ENCODE data around the gene IL18R1. TPM values are rescaled to one million over a fixed set of nuclear protein-coding genes. Genes with fewer than 3 reads are reported as not detected.
A peak's percentile ranks its signal among the peaks of the same experiment; 100 is the strongest.

IL18R1 gene
- total RNA-seq, 2 experiments from 2014 or later, result 17.1 to 18.4 TPM

DNA sequence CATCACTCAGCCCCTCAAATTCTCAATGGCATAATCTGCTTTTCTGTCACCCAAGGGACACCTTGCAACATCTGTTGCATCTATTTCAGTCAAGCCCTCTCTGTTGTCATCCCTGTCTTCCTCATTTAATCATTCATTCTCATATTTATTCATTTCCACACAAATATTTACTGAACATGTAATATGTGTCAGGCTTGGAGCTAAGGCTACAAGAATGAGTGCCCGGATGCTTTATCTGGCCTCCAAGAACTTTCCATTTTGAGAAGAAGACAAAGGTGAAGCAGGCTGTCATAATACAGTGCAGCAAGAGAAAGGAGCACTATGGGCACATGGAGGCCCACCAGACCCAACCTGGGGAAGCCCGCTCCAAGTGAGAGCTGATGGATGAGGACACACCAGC lies 83.0 kb downstream of the IL18R1 start:
- intact Hi-C loops (cut with micrococcal nuclease), result loop anchor here (5.0 to 10.0 kb wide), 2 partner anchors 536 to 704 kb away; no protein-coding TSS in a partner anchor
- Mint-ChIP-seq H3K9me3 (no peaks in the 10 kb centered on the region), H3K36me3 (ENCODE audit: low read depth) (peaks cover 7% of the 10 kb centered on the region), H3K4me3 (no peak overlapping the region), H3K27ac (no peak overlapping the region), H3K4me1 (ENCODE audit: low read depth) (peaks cover 32% of the 10 kb centered on the region), H3K27me3 (ENCODE audit: low read depth) (no peaks in the 10 kb centered on the region)
- DNase-seq, result no peak
- CTCF ChIA-PET, result interaction anchor here (0.6 to 1.8 kb wide), 5 partner anchors 18 to 555 kb away, joined by 3 read pairs; no protein-coding TSS in a partner anchor

DNA sequence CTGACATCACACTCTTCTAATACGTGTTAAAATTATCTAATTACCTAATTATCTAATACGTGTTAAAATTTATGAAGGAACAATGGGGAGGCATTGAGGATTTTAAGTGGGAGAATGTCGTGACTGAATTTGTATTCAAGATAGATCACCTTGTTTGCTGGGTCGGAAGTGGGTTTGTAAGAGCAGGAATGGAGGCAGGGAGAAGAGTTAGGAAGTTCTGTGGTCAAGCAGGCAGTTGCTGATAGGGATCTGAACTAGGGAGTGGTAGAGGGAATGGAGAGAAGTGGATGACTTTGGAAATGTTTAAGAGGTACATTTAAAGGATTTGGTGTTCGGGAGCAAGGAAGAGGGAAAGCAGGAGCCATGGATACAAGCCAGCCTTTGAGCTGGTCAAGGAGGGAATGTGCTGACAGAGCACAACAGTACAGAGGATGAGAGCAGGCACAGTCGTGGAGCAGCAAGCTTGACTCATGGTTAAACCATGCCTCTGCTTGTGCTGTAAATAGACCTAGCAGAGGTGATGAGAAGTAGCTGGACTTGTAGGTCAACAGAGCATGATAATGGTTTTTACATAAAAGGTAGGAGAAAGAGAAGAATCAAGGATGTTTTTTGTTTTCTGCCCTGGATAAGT lies 83.6 kb downstream of the IL18R1 start:
- no peak for DNase-seq
- no peaks in the 10 kb centered on the region for H3K9me3 Mint-ChIP-seq
- H3K4me3 Mint-ChIP-seq, result no peak overlapping the region
- intact Hi-C loops (cut with micrococcal nuclease), result loop anchor here (5.0 to 10.0 kb wide), 2 partner anchors 537 to 704 kb away; no protein-coding TSS in a partner anchor
- CTCF ChIA-PET, result interaction anchor here (1.0 to 1.8 kb wide), 5 partner anchors 18 to 556 kb away, joined by 3 read pairs; no protein-coding TSS in a partner anchor
- H3K4me1 Mint-ChIP-seq (ENCODE audit: low read depth), result peaks cover 32% of the 10 kb centered on the region
- peaks cover 7% of the 10 kb centered on the region for H3K36me3 Mint-ChIP-seq (ENCODE audit: low read depth)
- no peaks in the 10 kb centered on the region for H3K27me3 Mint-ChIP-seq (ENCODE audit: low read depth)
- H3K27ac Mint-ChIP-seq, result no peak overlapping the region

- intact Hi-C loops (cut with micrococcal nuclease), result loop anchor here (1.0 to 10.0 kb wide), 6 partner anchors 87 to 1028 kb away; no protein-coding TSS in a partner anchor
- no peak overlapping the region for H3K4me3 Mint-ChIP-seq
- H3K4me1 Mint-ChIP-seq (ENCODE audit: low read depth), result peaks cover 10% of the 10 kb centered on the region
- H3K36me3 Mint-ChIP-seq (ENCODE audit: low read depth), result peaks cover 3% of the 10 kb centered on the region
- CTCF ChIA-PET, result interaction anchor here (0.6 to 4.4 kb wide), 40 partner anchors 8 to 560 kb away, joined by 3 to 49 read pairs (median 5); partner anchors contain the start of genes IL18R1, IL18RAP and SLC9A4
- peak; percentile 74 for DNase-seq
- H3K27me3 Mint-ChIP-seq (ENCODE audit: low read depth), result no peaks in the 10 kb centered on the region
- H3K9me3 Mint-ChIP-seq, result no peaks in the 10 kb centered on the region
- H3K27ac Mint-ChIP-seq, result peak overlapping the region; percentile 34
Measured at GRCh38 chr2:102442967-102443828, 87.6 kb downstream of the IL18R1 start.

- no peak for DNase-seq
- intact Hi-C loops (cut with micrococcal nuclease), result loop anchor here (10.0 kb wide), 1 partner anchor 1029 kb away; no protein-coding TSS in a partner anchor
- Mint-ChIP-seq H3K4me1 (ENCODE audit: low read depth) (peaks cover 10% of the 10 kb centered on the region), H3K27ac (no peak overlapping the region), H3K36me3 (ENCODE audit: low read depth) (peaks cover 3% of the 10 kb centered on the region), H3K9me3 (no peaks in the 10 kb centered on the region), H3K27me3 (ENCODE audit: low read depth) (no peaks in the 10 kb centered on the region), H3K4me3 (no peak overlapping the region)
- CTCF ChIA-PET, result interaction anchor here (0.8 to 4.4 kb wide), 19 partner anchors 9 to 561 kb away, joined by 3 to 49 read pairs (median 8); partner anchors contain the start of genes IL18R1 and SLC9A4
Measured at GRCh38 chr2:102444233-102444632, 88.6 kb downstream of the IL18R1 start.

DNA sequence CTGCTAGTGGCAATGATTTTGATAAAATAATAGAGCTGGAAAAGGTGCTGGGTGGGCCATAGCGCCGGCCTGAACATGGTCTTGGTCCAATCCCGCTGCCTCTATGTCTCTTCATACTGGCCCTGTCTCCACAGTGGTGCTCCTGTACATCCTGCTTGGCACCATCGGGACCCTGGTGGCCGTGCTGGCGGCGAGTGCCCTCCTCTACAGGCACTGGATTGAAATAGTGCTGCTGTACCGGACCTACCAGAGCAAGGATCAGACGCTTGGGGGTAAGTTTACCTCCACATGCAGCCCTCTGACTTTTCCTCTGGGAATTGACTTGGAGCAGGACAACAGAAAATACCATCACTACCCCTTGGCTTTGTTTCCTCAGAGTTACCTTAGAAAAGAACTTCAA lies 91.3 kb downstream of the IL18R1 start:
- Mint-ChIP-seq H3K4me1 (ENCODE audit: low read depth) (peaks cover 7% of the 10 kb centered on the region), H3K36me3 (ENCODE audit: low read depth) (peaks cover 6% of the 10 kb centered on the region), H3K27me3 (ENCODE audit: low read depth) (no peaks in the 10 kb centered on the region), H3K9me3 (no peaks in the 10 kb centered on the region), H3K4me3 (no peak overlapping the region), H3K27ac (no peak overlapping the region)
- intact Hi-C loops (cut with micrococcal nuclease), result loop anchor here (10.0 kb wide), 1 partner anchor 1032 kb away; no protein-coding TSS in a partner anchor
- no peak for DNase-seq
- CTCF ChIA-PET, result interaction anchor here (0.6 to 6.1 kb wide), 5 partner anchors 145 to 413 kb away, joined by 3 to 42 read pairs (median 14); no protein-coding TSS in a partner anchor

Small RNAs within 50 kb of the gene (microRNA-seq; reads per million reads assigned to microRNA genes)
- 45.0 reads per million, percentile 49 among the genes with 10 or more reads in this experiment for gene MIR4772 (ENCODE audit: borderline microRNAs expressed, borderline replicate concordance)

Other genes starting within 250 kb of the IL18R1 start
- 1 to 10 TPM; 5.7 to 6.7 TPM for gene IL1R1, start 213.1 kb upstream of the IL18R1 start, total RNA-seq
- gene IL1RL2, start 168.8 kb upstream of the IL18R1 start, total RNA-seq, result under 1 TPM; 0.30 to 0.91 TPM
- gene IL1RL1, start 44.2 kb upstream of the IL18R1 start, total RNA-seq, result under 1 TPM; 0.22 to 0.43 TPM
- gene IL18RAP, start 67.4 kb downstream of the IL18R1 start, total RNA-seq, result 10 to 100 TPM; 11.2 to 15.1 TPM
- gene SLC9A4, start 117.4 kb downstream of the IL18R1 start, total RNA-seq, result under 1 TPM; 0.07 to 0.10 TPM

Measured in activated naive CD4-positive, alpha-beta T cell treated with anti-CD3 and anti-CD28 coated beads for 36 hours (primary cell).